Measurements from ENCODE around the gene SMIM36.
A peak's percentile ranks its signal among the peaks of the same experiment; 100 is the strongest.
"Not testable (repeated sequence)": the region's sequence is repeated elsewhere in the genome, so short reads cannot be mapped to it uniquely, and the experiment has no call there.

SMIM36 gene

GRCh38 chr17:55413825-55414489 lies 97.3 kb downstream of the SMIM36 start:
- DNase-seq (ENCODE audit: low read depth), result no peak

- no peak for DNase-seq (ENCODE audit: low read depth)
Measured at GRCh38 chr17:55411463-55411855, 99.8 kb downstream of the SMIM36 start.

- DNase-seq (ENCODE audit: low read depth), result peak; percentile 68
Measured at GRCh38 chr17:55410722-55411462, 100.4 kb downstream of the SMIM36 start.

DNA sequence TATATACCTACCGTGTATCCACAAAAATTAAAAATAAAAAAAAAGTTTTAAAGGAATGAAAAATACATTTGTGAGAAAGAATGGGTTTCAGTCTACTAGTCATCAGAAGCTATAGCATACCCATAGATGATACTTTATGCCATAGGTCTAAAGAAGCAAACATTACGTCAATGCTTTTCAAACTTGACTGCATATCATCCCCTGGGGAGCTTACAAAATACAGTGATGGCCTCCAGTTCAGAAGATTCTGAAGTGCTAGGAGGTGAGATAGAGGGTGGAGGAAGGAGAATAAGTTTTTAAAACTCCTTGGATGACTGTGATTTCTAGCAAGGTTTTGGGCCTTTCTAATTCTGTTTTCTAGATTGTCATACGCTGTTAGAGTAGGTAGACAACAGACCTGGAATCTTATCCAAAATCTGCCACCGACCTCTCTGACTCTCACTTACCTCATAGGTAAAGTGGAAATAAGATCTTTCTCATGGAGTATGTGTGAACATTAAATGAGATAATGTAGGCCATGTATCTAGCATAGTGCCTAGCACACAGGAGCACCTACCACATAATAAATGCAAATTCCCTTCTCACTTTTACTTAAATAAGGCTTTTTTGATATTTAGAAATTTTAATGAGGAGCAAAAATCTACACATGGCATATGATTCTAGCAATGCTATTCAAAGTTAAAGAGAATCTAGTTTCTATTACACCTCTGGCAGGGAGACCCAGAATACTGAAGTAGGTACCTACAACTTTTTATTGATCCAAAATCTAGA lies 102.0 kb downstream of the SMIM36 start:
- no peak for DNase-seq (ENCODE audit: low read depth)

GRCh38 chr17:55407641-55408566 lies 103.3 kb downstream of the SMIM36 start:
- no peak for DNase-seq (ENCODE audit: low read depth)

DNA sequence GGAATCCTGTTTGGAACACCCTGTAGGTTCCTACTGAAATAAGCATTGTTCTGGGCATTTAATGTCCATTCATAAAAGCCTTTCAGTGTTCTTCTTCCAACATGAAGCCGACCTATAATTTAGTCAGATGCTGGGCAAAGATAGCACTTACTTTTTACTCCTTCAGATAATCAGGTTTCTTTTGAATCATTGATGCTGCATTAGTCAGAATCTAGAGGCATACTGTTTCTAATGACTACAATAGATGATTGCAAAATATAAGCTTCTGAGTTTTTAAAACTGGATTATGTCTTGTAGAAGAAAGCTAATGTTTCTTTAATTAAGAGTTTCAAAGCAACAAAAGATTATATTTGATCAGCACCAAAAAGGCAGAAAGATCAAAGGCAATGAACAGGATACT lies 105.7 kb downstream of the SMIM36 start:
- DNase-seq (ENCODE audit: low read depth), result no peak

- not testable (repeated sequence) for DNase-seq (ENCODE audit: low read depth)
Measured at GRCh38 chr17:55404197-55404596, 107.1 kb downstream of the SMIM36 start.

GRCh38 chr17:55402374-55402773 lies 108.9 kb downstream of the SMIM36 start:
- DNase-seq (ENCODE audit: low read depth), result no peak
